NT2/D1 (cell line): ENCODE measurements around the gene CEMIP2.

Experiments used
- SUZ12 ChIP-seq: IDR thresholded peaks from 2 replicates; pipeline ENCODE4 v1.6.1; 2011; ENCODE audit not compliant: insufficient read length, insufficient read depth; ENCODE audit errors: extremely low read depth
- YY1 ChIP-seq: IDR thresholded peaks from 2 replicates; pipeline ENCODE4 v1.6.1; 2011; ENCODE audit not compliant: insufficient read length, insufficient read depth
- ZNF274 ChIP-seq: IDR thresholded peaks from 2 replicates; pipeline ENCODE4 v1.6.1; 2011; ENCODE audit warnings: mild to moderate bottlenecking, low read depth, low read length

- TF ChIP-seq YY1 (no peak), ZNF274 (no peak), SUZ12 (no peak)
Measured at GRCh38 chr9:71769175-71770161, 1.2 kb upstream of the CEMIP2 start.
